ENCODE measurements around the gene CCNG2.

CCNG2 gene

GRCh38 chr4:77154761-77155499 lies 2.1 kb upstream of the CCNG2 start:
- Histone ChIP-seq H4K5ac (ENCODE audit: low read length) (no peak overlapping the region), H3K4me3 (ENCODE audit: low read length) (no peak overlapping the region), H3K4ac (ENCODE audit: low read depth, low read length) (no peak overlapping the region), H3K23ac (ENCODE audit: low read length) (no peak overlapping the region), H3K36me3 (ENCODE audit: control insufficient read depth, insufficient read depth, low read length) (no peaks in the 10 kb centered on the region), H3K79me2 (ENCODE audit: control insufficient read depth, insufficient read depth, low read length) (peaks cover 10% of the 10 kb centered on the region), H4K8ac (ENCODE audit: low read depth, low read length) (no peak overlapping the region), H3K9ac (ENCODE audit: low read length) (no peak overlapping the region), H2BK5ac (ENCODE audit: low read length) (no peak overlapping the region), H3K4me2 (ENCODE audit: low read length) (no peak overlapping the region), H2BK120ac (ENCODE audit: low read depth, low read length) (no peak overlapping the region), H3K79me1 (ENCODE audit: low read length) (no peaks in the 10 kb centered on the region), H3K27me3 (ENCODE audit: insufficient read depth, low read length, poor library complexity) (no peaks in the 10 kb centered on the region), H2BK15ac (replicated peaks; ENCODE audit: low read depth) (no peak overlapping the region), H2AK5ac (ENCODE audit: low read length) (no peak overlapping the region), H3K4me1 (ENCODE audit: control insufficient read depth, low read depth, low read length) (no peaks in the 10 kb centered on the region), H3K56ac (ENCODE audit: low read length) (peak overlapping the region; percentile 40), H3K27ac (ENCODE audit: low read depth, low read length) (no peak overlapping the region), H3K18ac (ENCODE audit: low read length) (no peak overlapping the region)
- 100% methylated on average over 1 of the region's 4 CpGs for WGBS (ENCODE audit: extremely low coverage, insufficient coverage, low lambda C conversion rate)
- DNase-seq: no peak

DNA sequence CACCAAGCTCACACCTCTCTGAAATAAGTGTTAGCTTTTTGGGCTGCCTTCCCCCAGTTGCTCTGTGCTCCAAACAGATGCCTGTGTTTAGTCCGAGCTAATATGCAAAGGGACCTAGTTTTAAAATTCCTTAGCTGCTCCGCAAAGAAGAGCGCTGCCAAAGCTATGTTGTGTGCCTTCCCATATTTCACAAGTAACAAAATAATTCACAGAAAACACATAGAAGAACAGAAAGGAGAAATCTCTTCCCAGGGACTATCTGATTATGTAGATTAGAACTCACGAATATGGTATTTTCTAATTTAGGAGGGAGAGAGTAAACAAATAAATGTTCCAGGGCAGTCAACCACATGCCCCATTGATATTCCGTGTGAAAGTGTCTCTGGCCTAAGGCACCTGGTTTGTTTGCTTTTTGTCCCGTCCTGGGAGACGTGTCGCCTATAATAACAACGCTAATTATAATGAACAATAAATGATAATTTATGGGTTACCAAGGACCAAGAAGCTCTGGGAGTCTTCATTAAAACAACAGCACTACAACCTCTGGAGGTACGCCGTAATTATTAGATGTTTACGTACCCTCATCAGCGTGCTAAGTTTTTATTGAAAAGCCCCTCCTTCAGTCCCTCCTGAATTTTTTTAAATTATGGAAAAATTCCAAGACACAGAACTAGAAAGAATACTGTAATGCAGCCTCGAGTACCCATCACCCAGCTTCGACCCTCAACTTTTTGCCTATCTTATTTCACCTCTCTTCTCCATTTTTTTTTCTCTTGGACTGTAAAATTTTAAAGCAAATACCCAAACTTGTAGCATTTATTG lies 1.2 kb upstream of the CCNG2 start:
- H3K4me3 ChIP-seq (ENCODE audit: low read length): no peak overlapping the region
- H4K8ac ChIP-seq (ENCODE audit: low read depth, low read length): no peak overlapping the region
- peak overlapping the region; percentile 58 for H3K9ac ChIP-seq (ENCODE audit: low read length)
- H3K79me1 ChIP-seq (ENCODE audit: low read length): no peaks in the 10 kb centered on the region
- no peaks in the 10 kb centered on the region for H3K36me3 ChIP-seq (ENCODE audit: control insufficient read depth, insufficient read depth, low read length)
- no peak overlapping the region for H2BK120ac ChIP-seq (ENCODE audit: low read depth, low read length)
- DNase-seq: peak; percentile 61
- peak overlapping the region; percentile 61 for H3K56ac ChIP-seq (ENCODE audit: low read length)
- WGBS (ENCODE audit: extremely low coverage, insufficient coverage, low lambda C conversion rate): no CpG with 5 or more reads among the region's 15 CpGs
- H2AK5ac ChIP-seq (ENCODE audit: low read length): no peak overlapping the region
- no peak overlapping the region for H2BK15ac ChIP-seq (replicated peaks; ENCODE audit: low read depth)
- no peak overlapping the region for H4K5ac ChIP-seq (ENCODE audit: low read length)
- H3K27me3 ChIP-seq (ENCODE audit: insufficient read depth, low read length, poor library complexity): no peaks in the 10 kb centered on the region
- H3K4ac ChIP-seq (ENCODE audit: low read depth, low read length): peak overlapping the region; percentile 58
- H3K79me2 ChIP-seq (ENCODE audit: control insufficient read depth, insufficient read depth, low read length): peaks cover 10% of the 10 kb centered on the region
- H3K27ac ChIP-seq (ENCODE audit: low read depth, low read length): no peak overlapping the region
- no peaks in the 10 kb centered on the region for H3K4me1 ChIP-seq (ENCODE audit: control insufficient read depth, low read depth, low read length)
- H3K4me2 ChIP-seq (ENCODE audit: low read length): peak overlapping the region; percentile 0
- H3K23ac ChIP-seq (ENCODE audit: low read length): no peak overlapping the region
- H3K18ac ChIP-seq (ENCODE audit: low read length): no peak overlapping the region
- H2BK5ac ChIP-seq (ENCODE audit: low read length): no peak overlapping the region

DNA sequence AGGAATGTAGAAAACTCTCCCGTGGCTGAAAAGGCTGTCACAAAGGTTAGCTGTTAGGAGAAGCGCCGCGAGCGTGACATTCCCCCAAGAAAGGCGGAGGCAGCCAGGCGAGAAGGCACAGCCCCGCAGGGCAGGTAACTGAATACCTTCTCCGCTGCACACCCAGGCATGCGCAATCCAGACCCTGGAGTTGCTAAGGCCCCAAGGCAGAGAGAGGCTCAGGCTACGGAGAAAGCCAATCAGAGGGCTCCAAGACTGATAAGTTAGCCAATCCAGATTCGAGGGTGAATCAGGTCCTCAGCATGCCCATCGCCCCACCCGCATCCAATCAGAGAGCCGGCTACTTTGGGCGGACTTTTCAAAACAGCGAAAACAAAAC lies 485 bp upstream of the CCNG2 start:
- Histone ChIP-seq H2BK120ac (ENCODE audit: low read depth, low read length) (no peak overlapping the region), H3K27me3 (ENCODE audit: insufficient read depth, low read length, poor library complexity) (no peaks in the 10 kb centered on the region), H2BK15ac (replicated peaks; ENCODE audit: low read depth) (no peak overlapping the region), H3K18ac (ENCODE audit: low read length) (no peak overlapping the region), H3K4me2 (ENCODE audit: low read length) (no peak overlapping the region), H3K79me1 (ENCODE audit: low read length) (no peaks in the 10 kb centered on the region), H3K56ac (ENCODE audit: low read length) (no peak overlapping the region), H2AK5ac (ENCODE audit: low read length) (no peak overlapping the region), H3K4me1 (ENCODE audit: control insufficient read depth, low read depth, low read length) (no peaks in the 10 kb centered on the region), H3K27ac (ENCODE audit: low read depth, low read length) (peak overlapping the region; percentile 98), H3K4ac (ENCODE audit: low read depth, low read length) (no peak overlapping the region), H4K8ac (ENCODE audit: low read depth, low read length) (no peak overlapping the region), H3K9ac (ENCODE audit: low read length) (peak overlapping the region; percentile 93), H2BK5ac (ENCODE audit: low read length) (no peak overlapping the region), H3K4me3 (ENCODE audit: low read length) (no peak overlapping the region), H3K36me3 (ENCODE audit: control insufficient read depth, insufficient read depth, low read length) (no peaks in the 10 kb centered on the region), H4K5ac (ENCODE audit: low read length) (no peak overlapping the region), H3K79me2 (ENCODE audit: control insufficient read depth, insufficient read depth, low read length) (peaks cover 10% of the 10 kb centered on the region), H3K23ac (ENCODE audit: low read length) (no peak overlapping the region)
- WGBS (ENCODE audit: extremely low coverage, insufficient coverage, low lambda C conversion rate): no CpG with 5 or more reads among the region's 17 CpGs
- DNase-seq: peak; percentile 100

DNA sequence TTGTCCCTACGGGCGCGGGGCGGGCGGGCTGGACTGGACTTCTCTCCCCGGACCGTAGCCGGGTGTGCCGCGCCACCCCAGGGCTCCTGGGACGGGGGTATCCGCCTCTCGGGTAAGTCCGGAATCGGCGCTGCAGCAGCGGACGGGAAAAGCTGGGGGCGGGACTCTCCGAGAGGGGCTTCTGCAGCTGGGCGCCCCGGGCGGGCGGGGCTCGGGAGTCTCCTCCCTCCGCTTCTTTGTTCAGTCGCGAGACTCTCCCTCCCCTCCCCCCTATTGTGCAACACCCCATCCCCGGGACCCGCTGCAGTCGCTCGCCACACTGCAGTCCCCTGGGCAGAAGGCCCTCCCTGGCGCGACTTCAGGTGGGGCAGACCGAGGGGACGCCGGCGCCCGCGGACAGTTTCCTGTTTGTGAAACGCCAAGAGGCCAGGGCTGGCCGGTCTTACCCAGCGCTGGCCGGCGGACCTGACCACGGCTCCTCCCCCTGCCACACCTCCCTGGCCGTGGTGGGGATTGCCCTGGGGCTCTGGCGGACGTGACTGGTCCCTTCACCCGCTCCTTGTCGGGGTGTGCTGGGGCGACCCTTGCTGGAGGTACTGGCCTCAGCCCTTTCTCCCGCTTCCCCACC lies 966 bp downstream of the CCNG2 start:
- no peaks in the 10 kb centered on the region for H3K27me3 ChIP-seq (ENCODE audit: insufficient read depth, low read length, poor library complexity)
- no peak overlapping the region for H2BK120ac ChIP-seq (ENCODE audit: low read depth, low read length)
- H3K79me2 ChIP-seq (ENCODE audit: control insufficient read depth, insufficient read depth, low read length): peaks cover 10% of the 10 kb centered on the region
- no peak overlapping the region for H2BK5ac ChIP-seq (ENCODE audit: low read length)
- peak overlapping the region; percentile 91 for H3K27ac ChIP-seq (ENCODE audit: low read depth, low read length)
- peak overlapping the region; percentile 94 for H3K9ac ChIP-seq (ENCODE audit: low read length)
- peaks cover 2% of the 10 kb centered on the region for H3K36me3 ChIP-seq (ENCODE audit: control insufficient read depth, insufficient read depth, low read length)
- peak overlapping the region; percentile 66 for H3K4ac ChIP-seq (ENCODE audit: low read depth, low read length)
- no peak overlapping the region for H2AK5ac ChIP-seq (ENCODE audit: low read length)
- no peak overlapping the region for H2BK15ac ChIP-seq (replicated peaks; ENCODE audit: low read depth)
- peak overlapping the region; percentile 93 for H3K56ac ChIP-seq (ENCODE audit: low read length)
- no peak overlapping the region for H4K5ac ChIP-seq (ENCODE audit: low read length)
- no peak overlapping the region for H4K8ac ChIP-seq (ENCODE audit: low read depth, low read length)
- peak overlapping the region; percentile 82 for H3K4me2 ChIP-seq (ENCODE audit: low read length)
- H3K18ac ChIP-seq (ENCODE audit: low read length): peak overlapping the region; percentile 75
- no peaks in the 10 kb centered on the region for H3K4me1 ChIP-seq (ENCODE audit: control insufficient read depth, low read depth, low read length)
- WGBS (ENCODE audit: extremely low coverage, insufficient coverage, low lambda C conversion rate): no CpG with 5 or more reads among the region's 53 CpGs
- H3K79me1 ChIP-seq (ENCODE audit: low read length): no peaks in the 10 kb centered on the region
- H3K4me3 ChIP-seq (ENCODE audit: low read length): peak overlapping the region; percentile 87
- H3K23ac ChIP-seq (ENCODE audit: low read length): peak overlapping the region; percentile 49
- peak; percentile 95 for DNase-seq

DNA sequence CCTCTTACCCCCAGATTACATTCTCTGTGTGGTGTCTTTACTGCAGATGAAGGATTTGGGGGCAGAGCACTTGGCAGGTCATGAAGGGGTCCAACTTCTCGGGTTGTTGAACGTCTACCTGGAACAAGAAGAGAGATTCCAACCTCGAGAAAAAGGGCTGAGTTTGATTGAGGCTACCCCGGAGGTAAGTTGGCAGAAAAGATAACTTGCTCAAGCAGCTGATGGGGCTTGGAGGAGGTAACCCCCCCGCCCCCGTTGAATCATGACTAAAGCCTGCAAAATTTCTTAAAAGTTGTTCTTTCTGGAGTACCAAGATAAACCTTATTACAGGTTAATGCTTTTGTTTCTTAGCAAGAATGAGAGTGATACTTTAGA lies 1.5 kb downstream of the CCNG2 start:
- WGBS (ENCODE audit: extremely low coverage, insufficient coverage, low lambda C conversion rate): no CpG with 5 or more reads among the region's 6 CpGs
- Histone ChIP-seq H3K56ac (ENCODE audit: low read length) (peak overlapping the region; percentile 90), H3K4ac (ENCODE audit: low read depth, low read length) (no peak overlapping the region), H4K8ac (ENCODE audit: low read depth, low read length) (no peak overlapping the region), H3K27me3 (ENCODE audit: insufficient read depth, low read length, poor library complexity) (no peaks in the 10 kb centered on the region), H3K18ac (ENCODE audit: low read length) (no peak overlapping the region), H3K36me3 (ENCODE audit: control insufficient read depth, insufficient read depth, low read length) (peaks cover 4% of the 10 kb centered on the region), H3K79me2 (ENCODE audit: control insufficient read depth, insufficient read depth, low read length) (peaks cover 10% of the 10 kb centered on the region), H3K4me2 (ENCODE audit: low read length) (peak overlapping the region; percentile 82), H4K5ac (ENCODE audit: low read length) (no peak overlapping the region), H3K9ac (ENCODE audit: low read length) (peak overlapping the region; percentile 94), H3K4me1 (ENCODE audit: control insufficient read depth, low read depth, low read length) (no peaks in the 10 kb centered on the region), H3K27ac (ENCODE audit: low read depth, low read length) (peak overlapping the region; percentile 75), H2BK15ac (replicated peaks; ENCODE audit: low read depth) (no peak overlapping the region), H2BK120ac (ENCODE audit: low read depth, low read length) (no peak overlapping the region), H2AK5ac (ENCODE audit: low read length) (no peak overlapping the region), H2BK5ac (ENCODE audit: low read length) (no peak overlapping the region), H3K4me3 (ENCODE audit: low read length) (peak overlapping the region; percentile 87), H3K23ac (ENCODE audit: low read length) (no peak overlapping the region), H3K79me1 (ENCODE audit: low read length) (no peaks in the 10 kb centered on the region)
- no peak for DNase-seq
